Kidney epithelial cell (primary cell): Measurements from ENCODE around the gene MAD1L1. TPM values are rescaled to one million over a fixed set of nuclear protein-coding genes. Genes with fewer than 3 reads are reported as not detected.

Experiments used
- DNase-seq: peaks from one replicate; pipeline ENCODE4 v3.0.0-alpha.2; 2010; ENCODE audit warnings: low read depth
- H3K27me3 ChIP-seq: 2 replicates; pipeline ENCODE4 v1.6.0; 2011; ENCODE audit warnings: low read length; ENCODE audit not compliant: control insufficient read depth, insufficient read depth
- H3K36me3 ChIP-seq: 2 replicates; pipeline ENCODE4 v1.5.1; 2011; ENCODE audit warnings: low read length; ENCODE audit not compliant: control insufficient read depth, insufficient read depth
- H3K4me3 ChIP-seq: 2 replicates; pipeline ENCODE4 v1.5.1; 2011; ENCODE audit warnings: low read depth, mild to moderate bottlenecking, control low read depth, low read length
- CTCF ChIP-seq: IDR thresholded peaks from 2 replicates; pipeline ENCODE4 v1.5.1; 2011; ENCODE audit warnings: mild to moderate bottlenecking, moderate library complexity, low read length, control low read depth, inconsistent platforms; ENCODE audit not compliant: insufficient read depth, poor library complexity, severe bottlenecking
- total RNA-seq: library from RNA; depleted of rRNA; stranded (reverse); fragments of >200 nt; gene quantifications from 2 replicates; pipeline ENCODE4 v1.2.3, GENCODE V29; 2015

Gene MAD1L1
- total RNA-seq, 1 donor from 2014 or later, result 61.2 TPM

DNA sequence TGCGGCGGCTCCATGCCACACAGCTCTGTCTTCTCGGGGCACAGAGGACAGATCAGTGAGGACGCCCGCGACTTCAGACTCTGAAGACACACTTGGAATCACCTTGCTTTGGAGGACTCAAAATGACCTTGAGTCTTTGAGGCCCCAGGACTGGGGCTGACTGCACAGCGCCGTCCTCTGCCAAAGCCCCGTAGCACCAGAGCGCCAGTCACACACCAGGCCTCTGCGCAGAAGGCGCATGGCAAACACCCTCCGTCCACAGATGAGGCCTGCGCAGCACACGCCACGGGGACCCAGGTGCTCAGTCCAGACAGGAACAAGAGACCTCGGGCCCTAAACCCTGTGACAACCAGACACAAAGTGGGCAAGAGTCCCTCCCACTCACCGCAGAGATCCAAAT, 134.7 kb downstream of the MAD1L1 start:
- no peak for TF ChIP-seq CTCF
- no peak overlapping the region for H3K4me3 ChIP-seq
- H3K36me3 ChIP-seq, result no peaks in the 10 kb centered on the region
- no peaks in the 10 kb centered on the region for H3K27me3 ChIP-seq
- no peak for DNase-seq

- no peak for DNase-seq
- no peaks in the 10 kb centered on the region for H3K27me3 ChIP-seq
- H3K4me3 ChIP-seq, result no peak overlapping the region
- H3K36me3 ChIP-seq, result no peaks in the 10 kb centered on the region
- TF ChIP-seq CTCF, result no peak
Measured at GRCh38 chr7:2097492-2097891, 135.3 kb downstream of the MAD1L1 start.

DNA sequence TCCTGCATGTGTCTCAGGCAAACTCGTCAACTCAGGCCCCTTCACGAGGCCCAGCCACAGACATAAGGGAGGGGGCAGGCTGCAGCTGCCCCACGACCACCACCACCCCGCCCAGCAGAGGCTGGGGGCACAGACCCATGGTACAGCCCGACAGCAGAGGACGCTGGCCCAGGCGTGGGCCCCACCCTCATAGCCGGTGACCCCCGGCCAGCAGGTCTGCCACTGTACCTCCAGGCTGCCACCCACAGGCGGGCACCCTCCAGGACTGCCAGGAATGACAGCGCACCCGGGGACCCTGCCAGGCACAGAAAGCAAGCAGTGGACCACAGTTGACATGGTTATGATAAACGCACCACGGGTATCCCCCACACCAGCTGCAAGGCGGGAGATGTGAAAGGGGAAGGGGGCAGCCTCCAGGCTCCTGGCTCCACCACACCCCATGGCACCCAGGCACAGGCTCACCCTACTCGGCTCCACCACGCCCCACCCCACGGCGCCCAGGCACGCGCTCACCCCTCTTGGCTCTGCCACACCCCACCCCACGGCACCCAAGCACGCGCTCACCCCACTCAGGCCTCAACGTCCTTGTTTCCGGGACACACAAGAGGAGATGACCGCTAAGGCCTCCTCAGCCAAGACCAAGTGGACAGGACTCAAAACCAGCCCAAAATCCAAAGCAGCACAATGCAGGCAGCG, 135.9 kb downstream of the MAD1L1 start:
- no peak for DNase-seq
- Histone ChIP-seq H3K36me3 (no peaks in the 10 kb centered on the region), H3K4me3 (no peak overlapping the region), H3K27me3 (no peaks in the 10 kb centered on the region)
- no peak for TF ChIP-seq CTCF

GRCh38 chr7:2095436-2095835, 137.3 kb downstream of the MAD1L1 start:
- TF ChIP-seq CTCF, result no peak
- Histone ChIP-seq H3K36me3 (no peaks in the 10 kb centered on the region), H3K27me3 (no peaks in the 10 kb centered on the region), H3K4me3 (no peak overlapping the region)
- no peak for DNase-seq

DNA sequence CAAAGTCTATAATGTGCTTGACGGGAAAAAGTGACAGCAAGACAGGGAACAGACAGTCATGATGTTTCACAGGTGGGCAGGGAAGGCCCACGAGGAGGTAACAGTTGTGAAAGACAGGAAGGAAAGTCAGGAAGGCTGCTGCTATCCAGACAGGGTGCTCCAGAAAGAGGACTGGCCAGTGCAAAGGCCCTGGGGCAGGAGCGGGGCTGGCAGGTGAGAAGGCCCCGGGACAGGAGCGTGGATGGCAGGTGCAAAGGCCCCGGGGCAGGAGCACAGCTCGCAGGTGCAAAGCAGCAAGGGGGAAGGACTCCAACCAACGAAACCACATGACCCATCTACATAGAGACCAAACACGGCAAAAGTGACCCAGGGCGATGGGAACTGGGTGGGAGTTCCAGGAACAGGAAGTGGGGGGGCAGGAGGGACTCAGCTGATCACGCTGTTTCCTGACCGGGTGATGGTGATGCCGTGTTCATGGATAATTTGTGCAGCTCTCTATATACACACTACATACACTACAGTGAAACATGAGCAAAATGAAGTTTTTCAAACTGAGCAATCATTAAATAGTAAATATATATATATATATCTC, 138.2 kb downstream of the MAD1L1 start:
- Histone ChIP-seq H3K27me3 (no peaks in the 10 kb centered on the region), H3K36me3 (no peaks in the 10 kb centered on the region), H3K4me3 (no peak overlapping the region)
- TF ChIP-seq CTCF, result no peak
- no peak for DNase-seq

- H3K36me3 ChIP-seq, result no peaks in the 10 kb centered on the region
- DNase-seq, result no peak
- H3K27me3 ChIP-seq, result no peaks in the 10 kb centered on the region
- no peak for TF ChIP-seq CTCF
- no peak overlapping the region for H3K4me3 ChIP-seq
Measured at GRCh38 chr7:2093843-2094220, 138.9 kb downstream of the MAD1L1 start.
